Panc1 (cell line): ENCODE measurements around the gene EED. TPM values are rescaled to one million over a fixed set of nuclear protein-coding genes. Genes with fewer than 3 reads are reported as not detected.

ENCODE experiments used
- ATAC-seq: fragments of 200-7000 bp; cut with Tn5 transposase; 2 replicates; pipeline ENCODE4 v1.9.1; 2020; ENCODE audit warnings: mild to moderate bottlenecking, moderate library complexity
- BruUV-seq: library from RNA; stranded (reverse); fragments of 400-500 nt; replicated peaks from 2 replicates; lab custom pipeline; 2021; lab: Mats Ljungman, UMichigan
- CTCF ChIA-PET: fragments of 300-600 bp; sonication (Branson Sonifier 250); formaldehyde crosslinking; loops from one replicate; lab custom pipeline; 2022; ENCODE audit warnings: antibody characterized with exemption; lab: Charles Lee
- POLR2A ChIA-PET: fragments of 300-600 bp; sonication (Branson Sonifier 250); formaldehyde crosslinking; loops from one replicate; lab custom pipeline; 2022; ENCODE audit warnings: antibody characterized with exemption; lab: Charles Lee
- DNase-seq: peaks from one replicate; pipeline ENCODE4 v3.0.0-alpha.2; 2010; ENCODE audit warnings: low read depth, low spot score
- H3K27ac ChIP-seq: 2 replicates; pipeline ENCODE4 v1.5.1; 2011; ENCODE audit warnings: mild to moderate bottlenecking, low read length, inconsistent platforms
- H3K27me3 ChIP-seq: fragments of 200-500 bp; sonication (Bioruptor generic); 2 replicates; pipeline ENCODE4 v1.6.0; 2014; ENCODE audit warnings: low read length, inconsistent platforms; ENCODE audit not compliant: control insufficient read depth, insufficient read depth
- H3K36me3 ChIP-seq: fragments of 200-500 bp; sonication (Bioruptor generic); 2 replicates; pipeline ENCODE4 v1.5.1; 2014; ENCODE audit warnings: inconsistent platforms, mild to moderate bottlenecking, low read length, moderate library complexity; ENCODE audit not compliant: control insufficient read depth, insufficient read depth
- H3K4me1 ChIP-seq: 2 replicates; pipeline ENCODE4 v1.5.1; 2011; ENCODE audit warnings: inconsistent platforms, mild to moderate bottlenecking, low read length, moderate library complexity; ENCODE audit not compliant: control insufficient read depth, insufficient read depth
- H3K4me3 ChIP-seq, 2 experiments: 2 replicates each; pipeline ENCODE4 v1.5.1; 2011 to 2012; ENCODE audit warnings: low read depth in 2 of 2, low read length in 2 of 2, mild to moderate bottlenecking in 2 of 2, inconsistent platforms in 1 of 2, moderate library complexity in 1 of 2
- H3K9me3 ChIP-seq: fragments of 200-500 bp; sonication (Bioruptor generic); 2 replicates; pipeline ENCODE4 v1.5.1; 2014; ENCODE audit warnings: low read depth, mild to moderate bottlenecking, inconsistent platforms, low read length, moderate library complexity; ENCODE audit not compliant: control insufficient read depth, insufficient read depth
- CTCF ChIP-seq: fragments of 450-650 bp; IDR thresholded peaks from 2 replicates; pipeline ENCODE4 v1.5.1; 2017; ENCODE audit warnings: mild to moderate bottlenecking
- POLR2AphosphoS5 ChIP-seq: IDR thresholded peaks from 2 replicates; pipeline ENCODE4 v1.6.1; 2012; ENCODE audit warnings: mild to moderate bottlenecking, low read depth, low read length, moderate library complexity
- SIN3A ChIP-seq: IDR thresholded peaks from 2 replicates; pipeline ENCODE4 v1.6.1; 2012; ENCODE audit warnings: low read depth, mild to moderate bottlenecking, low read length, moderate library complexity, borderline replicate concordance; ENCODE audit not compliant: insufficient read depth
- TCF7L2 ChIP-seq: IDR thresholded peaks from 2 replicates; pipeline ENCODE4 v1.6.1; 2011; ENCODE audit warnings: mild to moderate bottlenecking, low read depth, low read length, inconsistent platforms
- in situ Hi-C: cut with HindIII; loops from 2 replicates; pipeline ENCODE4 v1.10.0; 2016; ENCODE audit warnings: low sequenced_read_pairs, low pct_unique_long_range_greater_than_20kb
- intact Hi-C: fragments of 100-400 bp; cut with micrococcal nuclease; formaldehyde crosslinking; loops from one replicate; pipeline ENCODE4 v1.10.0; 2022; ENCODE audit not compliant: unreplicated experiment
- total RNA-seq: library from RNA; stranded (reverse); gene quantifications from one replicate; pipeline ENCODE4 v1.2.1, GENCODE V29; 2021; ENCODE audit not compliant: unreplicated experiment
- TF ChIP-seq, protein P1 (sequence below), 2 experiments: IDR thresholded peaks; 2 replicates each; pipeline ENCODE4 v1.6.1; 2011 to 2012; ENCODE audit warnings: low read depth in 2 of 2, control low read depth in 1 of 2, low read length in 1 of 2, mild to moderate bottlenecking in 1 of 2, moderate library complexity in 1 of 2; ENCODE audit not compliant: insufficient read depth in 1 of 2

The EED gene
- total RNA-seq, 1 experiment from 2014 or later = 29.0 TPM

DNA sequence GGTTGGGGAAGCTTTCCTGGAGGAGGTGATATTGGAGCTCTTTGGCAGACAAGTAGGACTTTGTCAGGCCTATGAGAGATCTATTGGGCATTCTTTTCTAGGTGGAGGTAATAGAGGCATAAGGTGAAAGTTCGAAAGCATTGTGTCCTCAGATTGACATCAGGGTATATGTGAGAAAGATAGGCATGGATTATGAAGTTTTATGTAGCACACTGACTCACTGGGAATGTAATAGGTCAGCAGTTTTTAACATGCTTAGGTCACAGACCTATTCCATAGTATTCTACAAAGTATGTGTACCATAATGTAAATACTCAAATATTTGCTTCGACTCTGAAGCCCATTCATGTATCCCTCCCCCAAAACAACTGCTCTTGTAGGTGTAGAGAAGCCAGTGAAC is 69.2 kb downstream of the EED start:
- H3K27ac ChIP-seq = no peak overlapping the region
- in situ Hi-C loops (no loop called here), intact Hi-C loops (no loop called here)
- H3K4me1 ChIP-seq = no peaks in the 10 kb centered on the region
- H3K9me3 ChIP-seq = no peaks in the 10 kb centered on the region
- no TSS peak for BruUV-seq
- POLR2A ChIA-PET = no interaction called here
- CTCF ChIA-PET = no interaction called here
- no peaks in the 10 kb centered on the region; the same call in 1 of the 2 replicates for H3K36me3 ChIP-seq
- no peak for DNase-seq
- no peak for ATAC-seq
- H3K27me3 ChIP-seq = no peaks in the 10 kb centered on the region
- H3K4me3 ChIP-seq = no peak overlapping the region
- TF ChIP-seq TCF7L2 (no peak), CTCF (no peak), POLR2AphosphoS5 (no peak), SIN3A (no peak)
- TF ChIP-seq, protein P1, sequence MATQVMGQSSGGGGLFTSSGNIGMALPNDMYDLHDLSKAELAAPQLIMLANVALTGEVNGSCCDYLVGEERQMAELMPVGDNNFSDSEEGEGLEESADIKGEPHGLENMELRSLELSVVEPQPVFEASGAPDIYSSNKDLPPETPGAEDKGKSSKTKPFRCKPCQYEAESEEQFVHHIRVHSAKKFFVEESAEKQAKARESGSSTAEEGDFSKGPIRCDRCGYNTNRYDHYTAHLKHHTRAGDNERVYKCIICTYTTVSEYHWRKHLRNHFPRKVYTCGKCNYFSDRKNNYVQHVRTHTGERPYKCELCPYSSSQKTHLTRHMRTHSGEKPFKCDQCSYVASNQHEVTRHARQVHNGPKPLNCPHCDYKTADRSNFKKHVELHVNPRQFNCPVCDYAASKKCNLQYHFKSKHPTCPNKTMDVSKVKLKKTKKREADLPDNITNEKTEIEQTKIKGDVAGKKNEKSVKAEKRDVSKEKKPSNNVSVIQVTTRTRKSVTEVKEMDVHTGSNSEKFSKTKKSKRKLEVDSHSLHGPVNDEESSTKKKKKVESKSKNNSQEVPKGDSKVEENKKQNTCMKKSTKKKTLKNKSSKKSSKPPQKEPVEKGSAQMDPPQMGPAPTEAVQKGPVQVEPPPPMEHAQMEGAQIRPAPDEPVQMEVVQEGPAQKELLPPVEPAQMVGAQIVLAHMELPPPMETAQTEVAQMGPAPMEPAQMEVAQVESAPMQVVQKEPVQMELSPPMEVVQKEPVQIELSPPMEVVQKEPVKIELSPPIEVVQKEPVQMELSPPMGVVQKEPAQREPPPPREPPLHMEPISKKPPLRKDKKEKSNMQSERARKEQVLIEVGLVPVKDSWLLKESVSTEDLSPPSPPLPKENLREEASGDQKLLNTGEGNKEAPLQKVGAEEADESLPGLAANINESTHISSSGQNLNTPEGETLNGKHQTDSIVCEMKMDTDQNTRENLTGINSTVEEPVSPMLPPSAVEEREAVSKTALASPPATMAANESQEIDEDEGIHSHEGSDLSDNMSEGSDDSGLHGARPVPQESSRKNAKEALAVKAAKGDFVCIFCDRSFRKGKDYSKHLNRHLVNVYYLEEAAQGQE (IDR thresholded peaks at IDR 0.05; ENCODE audit: insufficient read depth in 1 of 2, low read depth in 2 of 2, low read length in 1 of 2) = no peak

- in situ Hi-C loops (no loop called here), intact Hi-C loops (no loop called here)
- Histone ChIP-seq H3K4me3 (no peak overlapping the region), H3K9me3 (no peaks in the 10 kb centered on the region), H3K27ac (no peak overlapping the region), H3K4me1 (no peaks in the 10 kb centered on the region), H3K27me3 (no peaks in the 10 kb centered on the region), H3K36me3 (no peaks in the 10 kb centered on the region; the same call in 1 of the 2 replicates)
- no peak for DNase-seq
- TF ChIP-seq SIN3A = no peak
- TF ChIP-seq, protein P1 (IDR thresholded peaks at IDR 0.05; ENCODE audit: insufficient read depth in 1 of 2, low read depth in 2 of 2, low read length in 1 of 2) = no peak
- TF ChIP-seq CTCF = no peak
- TF ChIP-seq TCF7L2 = no peak
- no peak for TF ChIP-seq POLR2AphosphoS5
- BruUV-seq = no TSS peak
- CTCF ChIA-PET = no interaction called here
- POLR2A ChIA-PET = no interaction called here
- no peak for ATAC-seq
Observed at GRCh38 chr11:86314636-86315035, 70.1 kb downstream of the EED start.

Other genes with a start within 250 kb of the EED start
- 153 TPM for gene PICALM, start 175.7 kb upstream of the EED start, total RNA-seq
- gene HIKESHI, start 57.5 kb downstream of the EED start, total RNA-seq = 61.3 TPM
- gene CCDC81, start 130.1 kb downstream of the EED start, total RNA-seq = 0.49 TPM